Measurements from ENCODE around the gene CRYL1.

Gene CRYL1

GRCh38 chr13:20566898-20567874, 41.5 kb upstream of the CRYL1 start, which contains the start of gene IFT88:
Gene IFT88, plus strand, starts transcription at chr13:20567157. Its CDS starts 7,229 bp downstream, at chr13:20574386.
- peak; percentile 49 for DNase-seq (ENCODE audit: extremely low read depth, low read depth)
- TF ChIP-seq, protein P1, sequence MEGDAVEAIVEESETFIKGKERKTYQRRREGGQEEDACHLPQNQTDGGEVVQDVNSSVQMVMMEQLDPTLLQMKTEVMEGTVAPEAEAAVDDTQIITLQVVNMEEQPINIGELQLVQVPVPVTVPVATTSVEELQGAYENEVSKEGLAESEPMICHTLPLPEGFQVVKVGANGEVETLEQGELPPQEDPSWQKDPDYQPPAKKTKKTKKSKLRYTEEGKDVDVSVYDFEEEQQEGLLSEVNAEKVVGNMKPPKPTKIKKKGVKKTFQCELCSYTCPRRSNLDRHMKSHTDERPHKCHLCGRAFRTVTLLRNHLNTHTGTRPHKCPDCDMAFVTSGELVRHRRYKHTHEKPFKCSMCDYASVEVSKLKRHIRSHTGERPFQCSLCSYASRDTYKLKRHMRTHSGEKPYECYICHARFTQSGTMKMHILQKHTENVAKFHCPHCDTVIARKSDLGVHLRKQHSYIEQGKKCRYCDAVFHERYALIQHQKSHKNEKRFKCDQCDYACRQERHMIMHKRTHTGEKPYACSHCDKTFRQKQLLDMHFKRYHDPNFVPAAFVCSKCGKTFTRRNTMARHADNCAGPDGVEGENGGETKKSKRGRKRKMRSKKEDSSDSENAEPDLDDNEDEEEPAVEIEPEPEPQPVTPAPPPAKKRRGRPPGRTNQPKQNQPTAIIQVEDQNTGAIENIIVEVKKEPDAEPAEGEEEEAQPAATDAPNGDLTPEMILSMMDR (IDR thresholded peaks at IDR 0.05; ENCODE audit: low read depth, low read length): no peak

DNA sequence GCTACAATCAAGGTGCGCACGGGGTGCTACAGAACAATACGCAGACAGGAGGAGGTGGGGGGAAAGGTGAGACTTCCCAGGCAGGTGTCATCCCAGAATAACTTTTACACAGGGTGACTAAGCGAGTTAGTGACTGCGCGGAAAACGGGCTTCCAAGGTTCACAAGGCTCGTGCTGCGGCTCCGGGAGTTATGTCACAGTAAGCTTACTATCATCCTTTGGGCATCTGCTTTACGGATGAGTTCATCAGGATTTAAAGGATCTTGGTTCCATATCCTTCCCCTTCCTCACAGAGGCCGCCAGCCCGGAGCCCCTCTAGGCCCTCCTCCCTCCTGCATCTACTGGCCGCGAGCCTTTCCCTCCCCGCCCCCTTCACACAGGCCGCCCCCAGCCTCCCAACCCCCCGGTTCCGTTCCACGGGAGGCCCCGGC, 40.8 kb upstream of the CRYL1 start:
- TF ChIP-seq, protein P1 (IDR thresholded peaks at IDR 0.05; ENCODE audit: low read depth, low read length): no peak
- no peak for DNase-seq (ENCODE audit: extremely low read depth, low read depth)

DNA sequence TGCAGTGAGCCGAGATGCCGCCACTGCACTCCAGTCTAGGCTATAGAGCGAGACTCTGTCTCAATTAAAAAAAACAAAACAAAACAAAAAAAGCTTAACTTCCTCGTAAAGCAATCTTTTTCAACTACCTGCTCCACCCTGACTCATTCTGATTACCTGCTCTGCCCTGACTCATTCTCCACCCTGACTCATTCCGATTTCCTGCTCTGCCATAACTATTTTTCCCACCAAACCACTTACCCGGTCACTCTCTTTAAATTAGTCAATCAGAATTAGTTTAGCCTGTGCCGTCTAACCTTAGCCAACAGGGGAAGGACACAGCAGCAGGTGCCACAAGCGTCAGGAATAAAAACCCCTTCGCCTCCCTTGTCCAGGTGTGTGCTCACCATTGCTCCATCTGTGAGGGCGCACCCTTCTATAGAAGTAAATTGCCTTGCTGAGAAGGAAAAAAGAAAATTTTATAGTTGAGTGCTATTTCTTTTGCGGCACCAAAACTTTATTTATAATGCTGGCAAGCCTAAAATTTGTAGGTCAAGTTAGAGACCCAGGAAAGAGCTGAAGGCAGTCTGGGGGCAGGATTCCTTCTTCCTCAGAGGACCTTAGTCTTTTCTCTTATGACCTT, 39.6 kb upstream of the CRYL1 start:
- TF ChIP-seq, protein P1 (IDR thresholded peaks at IDR 0.05; ENCODE audit: low read depth, low read length): no peak
- DNase-seq (ENCODE audit: extremely low read depth, low read depth): no peak

- DNase-seq (ENCODE audit: extremely low read depth, low read depth): no peak
- TF ChIP-seq, protein P1 (IDR thresholded peaks at IDR 0.05; ENCODE audit: low read depth, low read length): no peak
Observed at GRCh38 chr13:20561741-20562140, 36.1 kb upstream of the CRYL1 start.

- DNase-seq (ENCODE audit: extremely low read depth, low read depth): no peak
- TF ChIP-seq, protein P1 (IDR thresholded peaks at IDR 0.05; ENCODE audit: low read depth, low read length): no peak
Observed at GRCh38 chr13:20559659-20560356, 34.2 kb upstream of the CRYL1 start.

- TF ChIP-seq, protein P1 (IDR thresholded peaks at IDR 0.05; ENCODE audit: low read depth, low read length): no peak
- no peak for DNase-seq (ENCODE audit: extremely low read depth, low read depth)
Observed at GRCh38 chr13:20558982-20559381, 33.3 kb upstream of the CRYL1 start.

Measured in AG09319 (cell line).